Measurements from ENCODE around the gene ARID5A. TPM values are rescaled to one million over a fixed set of nuclear protein-coding genes. Genes with fewer than 3 reads are reported as not detected.

Gene ARID5A
- total and polyA plus RNA-seq, 2 donors (not counting 1 experiment from before 2014, with no cell fraction given), result 35.5 to 93.0 TPM

GRCh38 chr2:96550787-96551604 is 14.4 kb downstream of the ARID5A start:
- no peak overlapping the region for H3K4me3 ChIP-seq (ENCODE audit: control extremely low read depth in 1 of 5, extremely low read depth in 1 of 5, insufficient read depth in 1 of 5, low read depth in 2 of 5, low read length in 4 of 5)
- H3K4me3 Mint-ChIP-seq, result no peak overlapping the region
- no peaks in the 10 kb centered on the region for H3K27me3 Mint-ChIP-seq
- peaks cover 8% of the 10 kb centered on the region for H3K79me2 ChIP-seq (ENCODE audit: control insufficient read depth, insufficient read depth, low read length)
- WGBS (ENCODE audit: insufficient coverage), result 91% methylated on average over 13 of the region's 14 CpGs
- H3K4me1 Mint-ChIP-seq, result peaks cover 11% of the 10 kb centered on the region
- DNase-seq (peak; percentile 25), ATAC-seq (ENCODE audit: low read depth) (no peak)
- peaks cover 0 to 43% of the 10 kb centered on the region in 2 experiments for H3K36me3 ChIP-seq (replicated peaks in 1 of 2; ENCODE audit: control extremely low read depth in 1 of 2, control insufficient read depth in 1 of 2, extremely low read depth in 1 of 2, insufficient read depth in 2 of 2, low read length in 1 of 2)
- TF ChIP-seq EZH2 (IDR thresholded peaks at IDR 0.05; ENCODE audit: borderline replicate concordance, insufficient read depth, low read depth, low read length, poor library complexity, severe bottlenecking) (no peak), CTCF (IDR thresholded peaks at IDR 0.05) (no peak)
- H3K4me1 ChIP-seq (ENCODE audit: control insufficient read depth in 2 of 2, insufficient read depth in 2 of 2, low read length in 2 of 2), result peaks cover 6 to 15% of the 10 kb centered on the region in 2 donors
- no peak overlapping the region for H3K4me2 ChIP-seq (replicated peaks; ENCODE audit: low read depth, low read length, poor library complexity, severe bottlenecking)
- ChIA-PET POLR2A (no interaction called here), CTCF (interaction anchor here (1.0 to 7.3 kb wide), 2 partner anchors 20 to 144 kb away, joined by 3 to 94 read pairs; no protein-coding TSS in a partner anchor)
- intact Hi-C loops (cut with micrococcal nuclease), result no loop called here
- no peaks in the 10 kb centered on the region for H3K9me3 Mint-ChIP-seq (ENCODE audit: insufficient read depth)
- peaks cover 18% of the 10 kb centered on the region for H4K20me1 ChIP-seq (ENCODE audit: control insufficient read depth, insufficient read depth, low read length, poor library complexity, severe bottlenecking)
- no peak overlapping the region for H3K9ac ChIP-seq (ENCODE audit: low read length)
- H3K27ac ChIP-seq (ENCODE audit: low read length in 2 of 2), result no peak overlapping the region
- H3K9me3 ChIP-seq (ENCODE audit: control extremely low read depth in 1 of 3, control insufficient read depth in 2 of 3, insufficient read depth in 1 of 3, low read length in 2 of 3), result no peaks in the 10 kb centered on the region
- H3K27ac Mint-ChIP-seq, result no peak overlapping the region
- H3K27me3 ChIP-seq (replicated peaks in 1 of 4; ENCODE audit: control extremely low read depth in 1 of 4, control insufficient read depth in 3 of 4, insufficient read depth in 4 of 4, low read length in 3 of 4), result no peaks in the 10 kb centered on the region
- H2AFZ ChIP-seq (ENCODE audit: insufficient read depth, low read depth, low read length, poor library complexity, severe bottlenecking), result no peak overlapping the region

All from B cell (primary cell).